Esophagus mucosa (tissue), 1 donor: ENCODE data around the gene LAMTOR4. TPM values are rescaled to one million over a fixed set of nuclear protein-coding genes. Genes with fewer than 3 reads are reported as not detected.
"Not testable (repeated sequence)": the region's sequence is repeated elsewhere in the genome, so short reads cannot be mapped to it uniquely, and the experiment has no call there.

Experiments used
- ATAC-seq: fragments of 200-7000 bp; cut with Tn5 transposase; one replicate; pipeline ENCODE4 v1.9.1; 2020
- total RNA-seq: library from RNA; stranded (reverse); gene quantifications from one replicate; pipeline ENCODE4 v1.2.4, GENCODE V29; 2023
- donor health status: DM: yes; HTN: yes; CAD: no.

Gene LAMTOR4
- total RNA-seq, 1 donor from 2014 or later, result 71.1 TPM

DNA sequence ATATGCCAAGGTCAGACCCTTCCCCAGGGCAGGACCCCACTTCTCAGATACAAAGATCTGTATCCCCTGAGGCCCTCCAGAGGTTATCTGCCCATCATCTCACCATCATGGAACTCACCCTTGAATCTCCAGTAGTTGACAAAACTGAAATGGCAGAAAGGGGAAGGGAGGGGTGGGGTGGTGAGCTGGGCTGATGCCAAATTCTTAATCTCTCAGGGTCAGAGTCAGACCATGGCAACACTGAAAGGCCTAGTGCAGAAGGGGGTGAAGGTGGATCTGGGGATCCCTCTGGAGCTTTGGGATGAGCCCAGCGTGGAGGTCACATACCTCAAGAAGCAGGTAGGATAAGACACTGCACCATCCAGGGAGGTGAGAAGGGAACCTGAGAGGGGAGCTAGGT lies 26.1 kb upstream of the LAMTOR4 start:
- ATAC-seq, result no peak

DNA sequence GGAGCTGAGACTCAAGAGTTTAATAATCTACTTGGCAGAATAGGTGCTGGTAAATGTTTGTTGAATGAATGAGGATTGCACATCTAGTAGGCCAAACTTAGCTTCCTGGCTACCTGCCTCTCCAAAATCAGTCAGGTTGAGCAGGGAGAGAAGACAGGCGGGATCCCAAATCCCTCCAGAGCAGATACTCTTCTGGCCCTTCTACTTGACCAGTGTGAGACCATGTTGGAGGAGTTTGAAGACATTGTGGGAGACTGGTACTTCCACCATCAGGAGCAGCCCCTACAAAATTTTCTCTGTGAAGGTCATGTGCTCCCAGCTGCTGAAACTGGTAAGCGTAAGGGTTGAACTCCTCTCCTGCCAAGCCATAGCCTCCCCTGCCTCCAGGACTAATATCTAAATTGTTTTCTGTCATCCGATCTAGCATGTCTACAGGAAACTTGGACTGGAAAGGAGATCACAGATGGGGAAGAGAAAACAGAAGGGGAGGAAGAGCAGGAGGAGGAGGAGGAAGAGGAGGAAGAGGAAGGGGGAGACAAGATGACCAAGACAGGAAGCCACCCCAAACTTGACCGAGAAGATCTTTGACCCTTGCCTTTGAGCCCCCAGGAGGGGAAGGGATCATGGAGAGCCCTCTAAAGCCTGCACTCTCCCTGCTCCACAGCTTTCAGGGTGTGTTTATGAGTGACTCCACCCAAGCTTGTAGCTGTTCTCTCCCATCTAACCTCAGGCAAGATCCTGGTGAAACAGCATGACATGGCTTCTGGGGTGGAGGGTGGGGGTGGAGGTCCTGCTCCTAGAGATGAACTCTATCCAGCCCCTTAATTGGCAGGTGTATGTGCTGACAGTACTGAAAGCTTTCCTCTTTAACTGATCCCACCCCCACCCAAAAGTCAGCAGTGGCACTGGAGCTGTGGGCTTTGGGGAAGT lies 24.2 kb upstream of the LAMTOR4 start:
- ATAC-seq, result no peak

DNA sequence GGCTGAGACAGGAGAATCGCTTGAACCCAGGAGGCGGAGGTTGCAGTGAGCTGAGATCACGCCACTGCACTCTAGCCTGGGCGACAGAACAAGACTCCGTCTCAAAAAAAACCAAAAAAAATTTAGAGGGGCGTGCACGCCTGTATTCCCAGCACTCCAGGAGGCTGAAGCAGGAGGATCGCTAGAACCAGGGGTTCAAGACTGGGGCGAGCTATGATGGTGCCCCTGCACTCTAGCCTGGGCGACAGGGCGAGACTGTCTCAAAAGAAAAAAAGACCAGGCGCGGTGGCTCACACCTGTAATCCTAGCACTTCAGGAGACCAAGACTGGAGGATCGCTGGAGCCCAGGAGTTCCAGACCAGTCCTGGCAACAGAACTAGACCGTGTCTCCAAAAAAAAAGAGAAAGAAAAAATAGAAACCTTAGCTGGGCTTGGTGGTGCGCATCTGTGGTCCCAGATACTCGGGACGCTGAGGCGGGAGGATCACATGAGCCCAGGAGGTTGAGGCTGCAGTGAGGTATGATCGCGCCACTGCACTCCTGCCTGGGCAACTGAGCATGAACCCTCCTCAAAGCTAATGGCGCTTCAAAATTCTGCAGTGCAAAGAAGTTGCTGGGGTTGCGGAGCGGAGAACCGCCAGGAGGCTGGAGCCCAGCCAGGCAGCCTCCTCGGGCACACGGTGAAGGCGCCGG lies 22.3 kb upstream of the LAMTOR4 start:
- no peak for ATAC-seq

DNA sequence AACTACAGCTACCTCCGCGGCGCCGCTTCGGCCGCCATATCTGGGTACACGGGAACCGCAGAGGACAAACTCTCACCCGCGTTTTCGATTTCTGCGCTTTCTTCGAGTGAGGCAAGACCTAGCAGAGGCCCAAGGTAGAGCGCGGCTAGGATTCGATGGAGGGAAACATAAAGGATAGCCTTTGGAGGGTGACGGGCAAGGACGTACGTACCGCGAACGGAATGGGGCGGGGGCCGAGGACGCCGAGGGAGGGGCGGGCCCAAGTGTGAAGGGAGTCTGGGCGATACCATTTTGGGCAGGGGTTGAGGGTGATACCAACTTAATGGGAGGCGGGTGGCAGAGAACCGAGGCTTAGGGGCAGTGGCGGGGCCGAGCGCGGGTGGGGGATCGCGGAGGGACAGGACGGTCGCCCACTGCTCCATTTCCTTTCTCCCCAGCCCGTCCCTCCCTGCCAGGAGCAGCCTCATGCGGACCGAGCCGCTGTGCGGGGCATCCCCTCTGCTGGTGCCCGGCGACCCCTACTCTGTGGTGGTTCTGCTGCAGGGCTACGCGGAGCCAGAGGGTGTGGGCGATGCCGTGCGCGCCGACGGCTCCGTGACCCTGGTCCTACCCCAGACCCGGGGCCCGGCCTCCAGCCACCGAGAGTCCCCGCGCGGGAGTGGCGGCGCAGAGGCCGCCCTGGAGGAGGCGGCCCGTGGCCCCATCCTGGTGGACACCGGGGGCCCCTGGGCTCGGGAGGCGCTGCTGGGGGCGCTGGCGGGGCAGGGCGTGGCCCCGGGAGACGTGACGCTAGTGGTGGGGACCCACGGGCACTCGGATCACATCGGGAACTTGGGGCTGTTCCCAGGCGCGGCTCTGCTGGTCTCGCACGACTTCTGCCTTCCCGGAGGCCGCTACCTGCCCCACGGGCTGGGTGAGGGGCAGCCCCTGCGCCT lies 21.5 kb upstream of the LAMTOR4 start, which contains the start of gene MBLAC1:
Gene MBLAC1 (plus strand): TSS at position 37 of the 935 bp plus-strand sequence. CDS start 429 bp downstream, at position 466.
- peak; percentile 82 for ATAC-seq

DNA sequence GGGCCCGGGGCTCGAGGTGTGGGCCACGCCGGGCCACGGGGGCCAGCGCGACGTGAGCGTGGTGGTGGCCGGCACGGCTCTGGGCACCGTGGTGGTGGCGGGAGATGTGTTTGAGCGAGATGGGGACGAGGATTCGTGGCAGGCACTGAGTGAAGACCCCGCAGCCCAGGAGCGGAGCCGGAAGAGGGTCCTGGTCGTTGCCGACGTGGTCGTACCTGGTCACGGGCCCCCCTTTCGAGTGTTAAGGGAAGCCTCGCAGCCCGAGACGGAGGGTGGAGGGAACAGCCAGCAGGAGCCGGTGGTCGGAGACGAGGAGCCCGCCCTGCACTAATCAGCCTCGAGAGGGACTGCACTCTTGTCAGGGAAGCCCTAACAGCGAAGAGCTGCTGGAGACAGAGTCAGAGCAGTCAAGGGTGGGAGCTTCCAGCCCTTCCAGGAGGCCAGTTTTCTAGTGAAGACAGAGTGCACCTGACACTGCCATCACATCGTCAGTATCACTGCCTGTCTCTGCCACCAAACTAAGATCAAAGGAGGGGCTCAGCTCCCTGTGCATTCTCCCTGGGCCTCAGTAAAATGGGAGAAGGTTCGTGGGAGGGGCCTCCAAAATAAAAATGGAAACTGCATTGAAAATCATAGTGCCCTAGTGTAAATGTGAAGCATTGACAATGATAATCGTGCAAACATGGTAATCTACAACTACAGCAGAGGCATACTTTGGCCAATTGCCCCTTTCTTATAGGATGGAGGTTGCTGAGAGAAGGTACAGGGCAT lies 20.7 kb upstream of the LAMTOR4 start:
- ATAC-seq, result no peak

DNA sequence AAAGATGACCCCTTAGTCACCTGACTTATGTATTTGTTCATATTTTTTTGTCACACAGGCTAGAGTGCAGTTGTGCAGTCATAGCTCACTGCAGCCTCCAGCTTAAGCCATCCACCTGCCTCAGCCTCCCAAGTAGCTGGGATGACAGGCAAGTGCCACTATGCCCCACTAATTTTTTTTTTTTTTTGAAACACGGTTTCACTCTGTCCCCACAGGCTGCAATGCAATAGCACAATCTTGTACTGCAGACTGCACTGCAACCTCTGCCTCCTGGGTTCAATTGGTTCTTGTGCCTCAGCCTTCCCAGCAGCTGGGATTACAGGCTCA lies 20.1 kb upstream of the LAMTOR4 start:
- ATAC-seq, result no peak

DNA sequence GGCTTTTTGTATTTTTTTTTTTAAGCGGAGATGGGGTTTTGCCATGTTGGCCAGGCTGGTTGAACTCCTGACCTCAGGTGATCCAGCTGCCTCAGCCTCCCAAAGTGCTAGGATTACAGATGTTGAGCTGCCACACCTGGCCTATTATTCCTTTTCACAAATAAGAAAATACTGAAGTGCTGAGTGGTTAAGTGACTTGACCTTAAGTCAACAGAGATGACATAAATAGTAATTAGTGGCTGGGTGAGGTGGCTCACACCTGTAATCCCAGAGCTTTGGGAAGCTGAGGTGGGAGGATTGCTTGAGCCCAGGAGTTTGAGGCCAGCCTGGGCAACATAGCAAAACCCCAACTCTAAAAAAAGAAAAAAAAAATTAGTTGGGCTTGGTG lies 18.5 kb upstream of the LAMTOR4 start:
- peak; percentile 60 for ATAC-seq

DNA sequence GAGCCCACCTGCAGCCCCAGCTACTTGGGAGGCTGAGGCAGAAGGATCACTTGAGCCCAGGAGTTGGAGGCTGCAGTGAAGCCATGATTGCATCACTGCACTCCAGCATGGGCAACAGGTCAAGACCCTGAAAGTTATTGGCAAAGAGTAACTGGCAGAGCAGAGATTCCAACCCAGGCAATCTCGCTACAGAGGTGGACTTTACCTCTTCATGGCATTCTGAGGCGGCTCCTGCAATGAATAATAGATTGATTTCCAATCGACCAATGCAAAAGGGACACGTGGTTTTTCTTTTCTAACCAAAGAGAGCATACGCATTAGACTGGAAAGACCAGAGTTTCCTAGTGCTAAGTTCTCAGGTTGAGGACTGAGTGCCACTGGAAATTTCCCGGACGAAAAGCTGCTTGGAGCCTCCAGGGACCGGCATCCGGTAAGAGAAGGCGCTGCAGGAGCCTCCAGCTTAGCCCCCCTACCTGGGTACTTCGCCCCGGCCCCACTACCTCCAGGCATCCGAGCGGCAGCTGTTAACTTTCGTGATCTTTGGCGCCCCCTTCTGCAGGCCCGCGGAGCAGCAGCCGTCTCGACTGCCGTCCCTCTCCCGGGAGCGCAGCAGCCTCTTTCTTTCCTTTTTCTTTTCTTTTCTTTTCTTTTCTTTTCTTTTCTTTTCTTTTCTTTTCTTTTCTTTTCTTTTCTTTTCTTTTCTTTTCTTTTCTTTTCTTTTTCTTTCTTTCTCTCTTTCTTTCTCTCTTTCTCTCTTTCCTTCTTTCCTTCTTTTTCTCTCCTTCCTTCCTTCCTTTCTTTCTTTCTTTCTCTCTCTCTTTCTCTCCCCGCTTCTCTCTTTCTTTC lies 17.9 kb upstream of the LAMTOR4 start:
- ATAC-seq, result no peak

DNA sequence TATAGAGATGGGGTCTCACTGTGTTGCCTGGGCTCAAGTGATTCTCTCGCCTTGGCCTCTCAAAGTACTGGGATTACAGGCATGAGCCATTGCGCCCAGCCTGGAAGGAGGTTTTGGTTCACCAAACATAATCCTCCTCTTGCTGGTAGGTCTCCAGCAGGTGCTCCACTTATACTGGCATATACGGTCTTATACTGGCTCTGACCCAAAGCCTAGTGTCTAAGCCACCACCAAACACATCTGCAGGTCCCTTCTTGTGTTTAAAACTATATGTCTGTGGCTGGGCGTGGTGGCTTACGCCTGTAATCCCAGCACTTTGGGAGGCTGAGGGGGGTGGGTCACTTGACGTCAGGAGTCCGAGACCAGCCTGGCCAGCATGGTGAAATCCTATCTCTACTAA lies 16.6 kb upstream of the LAMTOR4 start:
- no peak for ATAC-seq

DNA sequence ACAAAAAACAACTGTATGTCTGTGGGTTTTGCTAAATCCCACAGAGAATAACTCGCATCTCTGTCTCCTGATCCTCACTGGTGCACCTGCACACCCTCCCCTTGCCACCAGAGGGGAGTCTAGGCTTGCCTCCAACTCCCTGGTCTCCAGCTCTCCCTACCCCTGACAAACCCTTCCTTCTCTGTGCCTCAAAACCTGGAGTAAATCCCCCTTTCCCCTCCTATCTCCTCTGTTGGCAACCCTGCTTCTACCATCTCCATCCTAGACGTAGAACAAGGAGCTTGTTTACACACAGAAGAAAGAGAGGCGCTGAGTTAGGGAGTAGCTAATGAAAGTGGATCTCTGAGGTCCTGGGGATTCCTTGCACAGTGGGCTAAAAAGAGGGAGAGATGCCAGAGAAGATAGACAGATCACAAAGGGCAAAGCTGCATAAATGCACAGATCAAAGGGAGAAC lies 16.0 kb upstream of the LAMTOR4 start:
- ATAC-seq, result peak; percentile 62

DNA sequence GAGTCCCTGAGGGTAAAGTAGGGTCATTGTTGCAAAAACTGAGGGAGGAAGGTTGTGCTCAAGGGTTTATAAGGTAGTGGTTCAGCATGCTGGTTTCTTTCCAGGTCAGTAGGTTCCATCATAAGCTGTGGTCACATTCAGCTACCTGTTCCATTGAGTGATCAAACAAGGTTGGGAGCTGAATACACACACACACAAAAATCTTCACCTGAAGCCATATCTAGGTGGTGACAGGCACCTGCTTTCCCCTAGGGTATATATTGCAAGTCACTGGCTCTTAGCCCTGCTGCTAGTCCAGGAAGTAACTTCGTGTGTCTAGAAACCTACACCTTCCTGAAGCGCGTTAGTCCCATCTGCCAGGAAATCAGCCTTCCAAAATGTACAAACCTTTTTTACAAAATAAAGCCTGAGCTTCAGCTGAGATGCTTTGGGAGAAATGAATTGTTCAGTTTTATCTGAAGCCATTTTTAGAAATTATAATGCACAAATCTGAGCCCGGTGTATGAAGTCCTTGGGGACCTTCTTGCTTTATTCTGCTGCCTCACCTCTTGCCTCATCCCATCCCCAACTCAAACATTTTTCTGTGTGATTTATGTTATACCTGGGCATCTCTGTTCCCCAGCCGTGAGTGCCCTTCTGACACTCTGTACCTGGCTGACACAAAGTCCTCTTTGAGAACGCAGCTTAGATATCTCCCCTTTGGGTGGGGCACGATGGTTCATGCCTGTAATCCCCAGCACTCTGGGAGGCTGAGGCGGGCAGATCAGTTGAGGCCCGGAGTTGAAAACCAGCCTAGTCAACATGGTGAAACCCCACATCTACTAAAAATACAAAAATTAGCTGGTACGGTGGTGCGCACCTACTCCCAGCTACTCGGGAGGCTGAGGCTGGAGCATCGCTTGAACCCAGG lies 10.6 kb upstream of the LAMTOR4 start:
- ATAC-seq, result peak; percentile 43

DNA sequence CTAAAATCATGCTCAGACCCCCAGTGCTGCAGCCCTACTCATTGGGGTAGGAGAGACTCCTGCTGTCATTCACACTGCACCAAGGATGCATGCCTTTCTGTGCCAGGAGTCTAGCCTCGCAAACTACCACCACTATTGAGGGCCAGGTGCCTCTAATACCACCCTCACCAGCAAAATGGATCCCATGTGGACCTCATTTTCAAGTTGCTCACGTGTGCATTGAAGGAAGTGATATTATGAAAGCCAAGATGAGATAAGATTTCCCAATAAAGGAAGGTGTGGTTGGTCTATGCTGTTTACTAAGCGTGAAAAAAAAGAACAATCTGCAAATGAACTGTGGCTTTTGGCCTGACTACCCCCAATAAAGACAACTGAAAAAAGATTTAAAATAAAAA lies 7.2 kb upstream of the LAMTOR4 start:
- ATAC-seq, result no peak

DNA sequence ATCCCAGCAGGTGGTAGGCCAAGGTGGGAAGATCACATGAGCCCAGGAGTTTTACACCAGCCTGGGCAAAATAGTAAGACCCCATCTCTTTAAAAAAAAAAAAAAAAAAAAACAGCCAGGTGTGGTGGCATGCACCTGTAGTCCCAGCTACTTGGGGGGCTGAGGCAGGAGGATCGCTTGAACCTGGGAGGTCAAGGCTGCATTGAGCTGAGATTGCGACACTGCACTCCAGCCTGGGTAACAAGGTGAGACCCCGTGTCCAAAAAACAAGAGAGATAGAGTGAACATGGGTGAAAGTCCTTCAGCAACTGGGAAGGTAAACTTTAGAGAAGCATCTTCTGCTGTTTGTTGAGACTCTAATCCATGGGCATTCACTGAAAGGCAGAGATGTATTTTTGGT lies 6.3 kb upstream of the LAMTOR4 start:
- ATAC-seq, result no peak

DNA sequence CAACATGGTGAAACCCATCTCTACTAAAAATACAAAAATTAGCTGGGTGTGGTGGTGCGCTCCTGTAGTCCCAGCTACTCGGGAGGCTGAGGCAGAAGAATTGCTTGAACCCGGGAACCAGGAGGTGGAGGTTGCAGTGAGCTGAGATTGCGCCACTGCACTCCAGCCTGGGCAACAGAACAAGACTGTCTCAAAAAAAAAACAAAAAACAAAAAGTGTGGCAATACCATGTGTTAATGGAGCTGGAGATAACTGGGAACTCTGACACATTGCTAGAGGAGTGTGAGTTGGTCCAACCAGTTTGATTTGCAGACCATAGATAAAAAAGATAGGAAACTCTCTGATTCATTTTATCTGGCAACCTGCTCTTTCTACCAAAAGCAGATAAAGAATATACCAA lies 2.4 kb upstream of the LAMTOR4 start:
- ATAC-seq, result not testable (repeated sequence)

DNA sequence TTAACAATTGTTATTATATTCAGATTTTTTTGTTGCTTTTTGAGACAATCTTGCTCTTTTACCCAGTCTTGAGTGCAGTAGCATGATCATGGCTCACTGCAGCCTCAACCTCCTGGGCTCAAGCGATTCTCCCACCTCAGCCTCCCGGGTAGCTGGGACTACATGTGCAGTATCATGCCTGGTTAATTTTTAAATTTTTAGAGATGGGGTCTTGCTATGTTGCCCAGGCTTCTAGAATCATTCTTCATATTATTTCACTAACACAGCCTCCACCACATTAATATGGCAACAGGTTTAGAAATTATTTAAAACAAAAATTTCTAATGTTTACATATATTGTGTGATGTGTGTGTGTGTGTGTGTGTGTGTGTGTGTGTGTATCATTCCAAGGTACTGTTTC lies 1.4 kb upstream of the LAMTOR4 start:
- ATAC-seq, result no peak

DNA sequence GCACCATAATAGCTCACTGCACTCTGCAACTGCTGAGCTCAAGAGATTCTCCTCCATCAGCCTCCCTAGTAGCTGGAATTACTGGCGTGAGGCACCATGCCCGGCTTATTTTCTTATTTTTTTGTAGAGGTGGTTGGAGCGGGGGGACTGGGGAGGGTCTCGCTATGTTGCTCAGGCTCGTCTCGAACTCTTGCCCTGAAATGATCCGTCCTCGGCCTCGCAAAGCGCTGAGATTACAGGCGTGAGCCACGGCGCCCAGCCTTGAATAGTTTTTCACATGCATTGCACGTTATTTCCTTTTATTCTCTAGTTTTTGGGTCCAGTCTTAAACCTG lies 526 bp upstream of the LAMTOR4 start:
- ATAC-seq, result peak; percentile 3

DNA sequence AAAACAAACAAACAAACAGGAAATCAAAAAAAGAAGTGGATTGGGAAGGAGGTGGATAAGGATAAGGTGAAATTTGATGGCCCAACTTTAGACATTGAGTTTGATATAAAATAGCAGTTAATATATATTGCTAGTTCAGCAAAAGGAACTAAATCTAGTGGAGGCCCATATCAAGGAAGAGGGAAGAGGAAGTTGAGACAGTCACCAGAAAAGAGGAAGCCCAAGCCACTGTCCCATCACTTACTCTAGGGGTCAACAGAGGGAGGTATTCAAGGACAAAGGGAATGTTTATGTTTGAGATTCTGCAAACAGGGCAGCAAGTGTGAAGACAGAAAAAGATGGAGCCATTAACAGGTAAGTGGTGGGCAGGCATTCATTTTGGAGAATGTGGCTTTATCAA lies 3.7 kb downstream of the LAMTOR4 start:
- ATAC-seq, result no peak

DNA sequence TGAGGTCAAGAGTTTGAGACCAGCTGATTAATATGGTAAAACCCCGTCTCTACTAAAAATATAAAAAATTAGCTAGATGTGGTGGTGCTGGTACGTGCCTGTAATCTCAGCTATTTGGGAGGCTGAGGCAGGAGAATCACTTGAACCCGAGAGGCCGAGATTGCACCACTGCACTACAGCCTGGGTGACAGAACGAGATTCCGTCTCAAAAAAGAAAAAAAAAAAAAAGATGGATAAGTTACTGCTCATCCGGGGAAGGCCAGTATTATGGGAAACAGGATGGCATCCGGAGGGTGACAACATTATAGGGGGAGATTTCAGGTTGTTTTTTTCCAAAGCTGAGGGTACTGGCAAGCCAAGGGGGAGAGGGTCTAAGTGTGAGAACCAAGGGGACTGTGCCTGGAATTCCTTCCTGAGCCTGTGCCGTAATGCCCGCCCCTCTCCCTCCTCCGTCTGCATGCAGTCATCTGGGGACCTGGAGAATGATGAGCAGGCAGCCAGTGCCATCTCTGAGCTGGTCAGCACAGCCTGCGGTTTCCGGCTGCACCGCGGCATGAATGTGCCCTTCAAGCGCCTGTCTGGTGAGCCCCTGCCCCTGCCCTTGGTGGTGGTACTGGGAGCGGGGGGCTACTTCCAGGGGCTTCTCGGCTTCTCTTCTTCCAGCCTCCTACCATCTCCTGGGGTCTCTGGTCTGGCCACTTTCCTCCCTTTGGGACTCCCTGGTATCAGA lies 4.4 kb downstream of the LAMTOR4 start:
- no peak for ATAC-seq
